Measurements from ENCODE around the gene GRM7. TPM values are rescaled to one million over a fixed set of nuclear protein-coding genes. Genes with fewer than 3 reads are reported as not detected.

The GRM7 gene
- total RNA-seq, 2 donors from 2014 or later: 0.10 TPM; not detected in 1

DNA sequence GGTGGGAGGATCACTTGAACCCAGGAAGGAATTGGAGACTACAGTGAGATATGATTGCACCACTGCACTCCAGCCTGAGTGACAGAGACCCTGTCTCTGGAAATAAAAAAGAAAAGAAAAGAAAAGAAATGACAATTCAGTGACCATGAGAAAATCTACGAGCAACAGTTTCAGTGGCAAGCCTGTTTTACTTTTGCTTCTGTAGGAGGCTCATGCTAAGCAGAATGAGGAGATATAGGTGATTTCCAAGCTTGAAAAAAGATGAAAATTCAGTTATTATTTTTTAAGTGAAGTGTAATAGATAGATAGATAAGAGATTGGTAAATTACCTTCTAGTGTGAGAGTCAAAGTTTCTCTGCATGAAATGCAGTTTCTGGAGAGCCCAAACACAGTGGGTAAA, 651.1 kb downstream of the GRM7 start:
- no peak for ATAC-seq
- no peak for DNase-seq
- intact Hi-C loops (cut with DNase I): no loop called here

GRCh38 chr3:7518026-7518425, 657.1 kb downstream of the GRM7 start:
- intact Hi-C loops (cut with DNase I): no loop called here
- DNase-seq: no peak
- no peak for ATAC-seq

DNA sequence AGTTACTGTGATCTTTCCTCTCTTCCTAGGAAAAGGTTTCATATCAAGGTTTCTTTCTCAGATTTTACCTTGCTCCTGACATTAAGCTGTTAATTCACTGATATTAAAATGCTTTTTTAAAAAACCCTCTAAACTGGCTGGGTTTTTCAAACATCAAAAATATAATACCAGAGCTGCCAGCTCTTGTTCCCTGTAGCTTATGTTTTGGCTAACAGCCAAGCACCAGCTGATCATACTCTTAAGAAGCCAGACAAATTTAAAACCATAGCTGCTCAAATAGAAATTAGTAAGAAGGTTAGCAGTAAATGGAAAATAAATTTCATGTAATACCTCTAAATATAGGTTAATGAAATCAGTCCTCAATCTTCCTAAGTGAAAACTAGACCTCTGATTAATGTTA, 657.5 kb downstream of the GRM7 start:
- ATAC-seq: peak in 1 of 2 donors; percentile 70
- no peak for DNase-seq
- intact Hi-C loops (cut with DNase I): no loop called here

DNA sequence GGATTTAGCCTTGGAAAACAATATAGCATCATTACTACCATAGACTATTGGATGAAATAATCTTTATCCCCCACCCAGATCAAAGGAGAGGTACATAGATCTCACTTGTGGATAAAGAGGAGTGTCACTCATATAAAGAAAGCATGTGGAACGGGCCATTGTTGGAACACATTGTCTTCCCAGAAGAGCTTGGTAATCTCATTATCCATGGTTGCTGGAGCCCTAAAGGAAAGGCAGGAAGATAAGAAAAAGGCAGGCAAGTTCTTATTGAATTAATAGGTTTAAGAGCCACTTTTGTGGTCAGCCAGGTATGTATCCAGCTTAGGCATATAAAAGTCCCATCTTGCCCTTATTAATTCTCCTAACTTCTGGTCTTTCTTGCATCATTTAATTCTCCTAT, 659.1 kb downstream of the GRM7 start:
- intact Hi-C loops (cut with DNase I): no loop called here
- ATAC-seq (no peak), DNase-seq (no peak)

GRCh38 chr3:7520593-7520992, 659.7 kb downstream of the GRM7 start:
- ATAC-seq (no peak), DNase-seq (no peak)
- intact Hi-C loops (cut with DNase I): no loop called here

DNA sequence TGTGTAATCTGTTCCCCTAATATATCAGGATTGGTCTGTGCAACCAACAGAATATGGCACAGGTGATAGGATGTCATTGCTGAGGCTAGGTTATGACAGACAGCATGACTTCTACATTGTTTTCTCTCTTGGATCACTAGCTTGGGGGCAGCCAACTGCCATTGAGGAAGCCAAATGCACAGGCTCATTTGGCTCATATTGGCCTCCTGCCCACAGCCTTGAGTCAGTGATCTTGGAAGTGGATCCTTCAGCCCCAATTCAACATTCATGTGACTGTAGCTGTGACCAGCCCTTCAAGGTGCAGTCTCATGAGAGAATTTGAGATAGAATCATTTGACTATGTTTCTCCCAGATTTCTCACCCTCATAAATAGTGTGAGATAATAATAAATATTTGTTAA, 675.6 kb downstream of the GRM7 start:
- DNase-seq: peak; percentile 33
- intact Hi-C loops (cut with DNase I): no loop called here
- ATAC-seq: no peak

GRCh38 chr3:7536921-7537320, 676.0 kb downstream of the GRM7 start:
- no peak for ATAC-seq
- intact Hi-C loops (cut with DNase I): no loop called here

GRCh38 chr3:7543294-7543880, 682.5 kb downstream of the GRM7 start:
- DNase-seq: no peak
- intact Hi-C loops (cut with DNase I): loop anchor here (10.0 kb wide), 3 partner anchors 259 to 549 kb away; no protein-coding TSS in a partner anchor
- peak in 1 of 2 donors; percentile 27 for ATAC-seq

More at GRCh38 chr3:7536921-7537320, 676.0 kb downstream of the GRM7 start:
- DNase-seq: no peak

- ATAC-seq: no peak
- DNase-seq: no peak
- intact Hi-C loops (cut with DNase I): loop anchor here (5.0 to 10.0 kb wide), 4 partner anchors 258 to 551 kb away; no protein-coding TSS in a partner anchor
Observed at GRCh38 chr3:7545334-7545733, 684.4 kb downstream of the GRM7 start.

- DNase-seq (no peak), ATAC-seq (peak; percentile 49 to 70)
- intact Hi-C loops (cut with DNase I): loop anchor here (5.0 to 10.0 kb wide), 4 partner anchors 259 to 551 kb away; no protein-coding TSS in a partner anchor
Observed at GRCh38 chr3:7546253-7546652, 685.3 kb downstream of the GRM7 start.

GRCh38 chr3:7547826-7548225, 686.9 kb downstream of the GRM7 start:
- intact Hi-C loops (cut with DNase I): loop anchor here (5.0 to 10.0 kb wide), 4 partner anchors 261 to 553 kb away; no protein-coding TSS in a partner anchor
- ATAC-seq (peak in 1 of 2 donors; percentile 55), DNase-seq (peak; percentile 25)

- intact Hi-C loops (cut with DNase I): no loop called here
- no peak for ATAC-seq
- no peak for DNase-seq
Observed at GRCh38 chr3:7562892-7563291, 702.0 kb downstream of the GRM7 start.

- intact Hi-C loops (cut with DNase I): no loop called here
Observed at GRCh38 chr3:7565574-7565973, 704.7 kb downstream of the GRM7 start.

GRCh38 chr3:7567160-7567559, 706.2 kb downstream of the GRM7 start:
- ATAC-seq (no peak), DNase-seq (no peak)
- intact Hi-C loops (cut with DNase I): no loop called here

More at GRCh38 chr3:7565574-7565973, 704.7 kb downstream of the GRM7 start:
- DNase-seq: no peak
- peak in 1 of 2 donors; percentile 41 for ATAC-seq

DNA sequence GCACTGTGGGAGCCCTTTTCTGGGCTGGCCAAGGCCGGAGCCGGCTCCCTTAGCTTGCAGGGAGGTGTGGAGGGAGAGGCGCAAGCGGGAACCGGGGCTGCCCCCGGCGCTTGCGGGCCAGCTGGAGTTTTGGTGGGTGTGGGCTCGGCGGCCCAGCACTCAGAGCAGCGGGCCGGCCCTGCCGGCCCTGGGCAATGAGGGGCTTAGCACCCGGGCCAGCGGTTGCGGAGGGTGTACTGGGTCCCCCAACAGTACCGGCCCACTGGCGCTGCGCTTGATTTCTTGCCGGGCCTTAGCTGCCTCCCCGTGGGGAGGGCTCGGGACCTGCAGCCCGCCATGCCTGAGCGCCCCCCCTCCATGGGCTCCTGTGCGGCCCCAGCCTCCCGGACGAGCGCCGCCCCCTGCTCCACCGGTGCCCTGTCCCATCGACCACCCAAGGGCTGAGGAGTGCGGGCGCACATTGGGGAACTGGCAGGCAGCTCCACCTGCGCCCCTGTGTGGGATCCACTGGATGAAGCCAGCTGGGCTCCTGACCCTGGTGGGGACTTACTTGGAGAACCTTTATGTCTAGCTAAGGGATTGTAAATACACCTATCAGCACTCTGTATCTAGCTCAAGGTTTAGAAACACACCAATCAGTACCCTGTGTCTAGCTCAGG, 707.7 kb downstream of the GRM7 start:
- DNase-seq: no peak
- ATAC-seq: no peak
- intact Hi-C loops (cut with DNase I): no loop called here

DNA sequence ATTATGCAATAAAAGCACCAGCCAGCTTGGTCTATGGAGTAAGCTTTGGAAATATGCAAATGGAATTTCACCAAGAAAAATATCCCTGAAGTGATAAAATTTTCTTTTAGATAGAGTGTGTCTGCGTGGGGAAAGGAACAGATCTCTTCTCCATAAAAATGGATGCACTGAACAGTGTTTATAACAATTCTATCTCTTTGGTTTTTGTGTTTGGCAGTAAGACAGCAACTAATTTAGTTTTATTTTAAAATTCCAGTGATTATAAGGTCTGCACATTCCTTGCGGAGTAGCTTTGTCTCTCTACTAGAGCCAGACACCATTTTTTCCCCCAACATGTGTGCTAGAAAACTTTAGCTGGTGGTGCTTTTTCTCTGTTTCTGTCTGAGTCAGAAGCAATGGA, 712.4 kb downstream of the GRM7 start:
- DNase-seq: no peak
- intact Hi-C loops (cut with DNase I): no loop called here
- peak; percentile 61 to 92 for ATAC-seq

DNA sequence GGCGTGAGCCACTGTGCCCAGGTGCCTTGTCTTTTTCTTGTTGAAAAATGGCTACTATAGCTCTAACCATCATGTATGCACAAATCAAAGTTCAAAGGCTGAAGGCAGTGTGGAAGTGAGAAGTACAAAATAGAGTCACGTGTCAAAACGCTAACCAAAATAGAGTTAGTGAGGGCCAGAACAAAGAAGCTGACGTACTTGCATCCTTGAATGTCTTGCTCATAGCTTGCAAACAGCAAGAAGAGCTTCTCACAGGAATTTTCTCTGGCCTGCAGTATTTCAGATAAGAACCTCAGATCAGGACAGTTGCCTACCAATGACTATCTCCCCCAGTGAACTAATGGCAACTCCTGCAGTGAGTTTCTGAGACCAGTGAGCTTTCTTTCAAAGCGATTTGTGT, 713.5 kb downstream of the GRM7 start:
- peak; percentile 34 to 80 for ATAC-seq
- no peak for DNase-seq
- intact Hi-C loops (cut with DNase I): no loop called here

DNA sequence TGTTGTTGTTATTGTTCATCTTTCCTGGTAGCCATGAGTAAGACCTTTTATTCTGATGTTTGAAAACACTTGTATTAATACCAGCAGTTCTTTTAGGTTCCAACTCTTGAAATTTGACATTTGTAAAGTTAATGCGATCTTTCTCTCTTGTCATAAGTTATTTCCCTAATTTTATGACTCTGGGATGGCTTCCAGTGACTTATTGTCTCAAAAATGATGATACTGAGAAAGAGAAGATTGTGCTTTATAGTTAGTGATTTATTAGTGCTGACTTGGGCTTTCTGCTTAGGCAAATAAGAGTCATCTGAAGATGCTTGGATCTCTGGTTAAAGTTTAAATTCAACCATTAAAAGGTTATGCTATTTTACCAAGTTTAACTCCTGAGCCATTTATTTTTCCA, 715.2 kb downstream of the GRM7 start:
- DNase-seq: no peak
- ATAC-seq: no peak
- intact Hi-C loops (cut with DNase I): no loop called here

GRCh38 chr3:7576506-7576905, 715.6 kb downstream of the GRM7 start:
- intact Hi-C loops (cut with DNase I): no loop called here
- ATAC-seq (no peak), DNase-seq (no peak)

GRCh38 chr3:7577513-7577912, 716.6 kb downstream of the GRM7 start:
- DNase-seq (no peak), ATAC-seq (no peak)
- intact Hi-C loops (cut with DNase I): no loop called here

- ATAC-seq (no peak), DNase-seq (no peak)
- intact Hi-C loops (cut with DNase I): no loop called here
Observed at GRCh38 chr3:7581831-7582230, 720.9 kb downstream of the GRM7 start.
